Measurements from ENCODE around the gene HSBP1. TPM values are rescaled to one million over a fixed set of nuclear protein-coding genes. Genes with fewer than 3 reads are reported as not detected.

Gene HSBP1
- 26.7 and 26.9 TPM in 2 replicates for total RNA-seq
- 375 and 384 TPM in 2 replicates for polyA plus RNA-seq

DNA sequence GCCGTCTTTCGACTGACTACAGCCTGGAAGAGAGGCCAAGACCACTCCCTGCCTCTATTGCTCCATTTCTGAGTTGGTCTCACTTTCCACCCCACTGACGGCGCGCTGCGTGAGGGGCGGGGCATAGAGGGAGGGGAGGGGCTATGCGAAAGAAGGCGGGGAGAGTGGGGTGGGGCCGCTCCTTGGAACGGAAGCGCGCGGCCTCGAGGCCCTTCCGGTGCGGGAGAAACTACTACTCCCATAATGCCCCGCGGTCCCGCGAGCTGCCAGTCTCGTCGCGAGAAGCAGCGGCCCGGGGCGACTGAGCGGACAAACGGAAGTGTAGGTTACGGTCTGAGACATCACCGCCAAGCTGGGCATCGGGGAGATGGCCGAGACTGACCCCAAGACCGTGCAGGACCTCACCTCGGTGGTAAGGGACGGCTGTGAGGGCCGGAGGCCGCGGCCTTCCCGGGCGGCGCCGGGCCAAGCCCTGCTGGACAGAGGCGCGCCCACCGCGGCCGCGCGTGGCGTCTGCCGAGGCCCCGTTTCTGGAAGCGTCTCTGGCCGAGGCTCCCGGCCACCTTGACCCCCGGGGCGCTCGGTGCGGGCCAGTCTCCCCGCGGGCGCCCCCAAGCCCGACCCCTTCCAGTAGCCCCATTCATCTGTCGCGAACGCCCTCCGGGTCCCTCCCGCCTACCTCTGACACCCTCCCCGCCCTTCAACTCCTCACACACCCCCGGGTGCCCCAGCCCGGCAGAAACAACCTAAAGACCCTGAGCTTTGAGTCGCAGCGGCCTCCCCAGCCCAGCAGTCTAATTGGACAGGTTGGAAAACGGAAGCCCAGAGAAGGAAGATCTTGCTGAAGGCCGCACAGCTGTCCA is at the start of gene HSBP1:
Gene HSBP1 (plus strand): TSS at position 269 of the 863 bp plus-strand sequence. CDS start 99 bp downstream, at position 368.
- Histone ChIP-seq H4K20me1 (ENCODE audit: insufficient read depth, poor library complexity, severe bottlenecking) (peaks cover 3% of the 10 kb centered on the region), H3K4me3 (peak within 1 kb of the TSS; percentile 77), H3K9me2 (replicated peaks; ENCODE audit: insufficient read depth) (no peaks in the 10 kb centered on the region), H3K27ac (peak within 1 kb of the TSS; percentile 70), H3K9me3 (ENCODE audit: low read depth) (no peaks in the 10 kb centered on the region), H2AFZ (peak within 1 kb of the TSS; percentile 86), H3K79me2 (peaks cover 37% of the 10 kb centered on the region), H3K36me3 (replicated peaks; ENCODE audit: insufficient read depth, low read depth) (no peaks in the 10 kb centered on the region), H3K4me1 (ENCODE audit: insufficient read depth) (peaks cover 6% of the 10 kb centered on the region), H3K27me3 (no peaks in the 10 kb centered on the region), H3K4me2 (peak within 1 kb of the TSS; percentile 88)
- WGBS (ENCODE audit: low lambda C conversion rate, missing lambda C conversion rate), result 3% methylated on average over 44 of the region's 76 CpGs
- DNase-seq (ENCODE audit: low spot score), result peak; percentile 97
- TF ChIP-seq CTCF (IDR thresholded peaks at IDR 0.05; ENCODE audit: poor library complexity), result no peak
- TF ChIP-seq EZH2phosphoT487 (IDR thresholded peaks at IDR 0.05; ENCODE audit: low read depth, severe bottlenecking, unreplicated experiment), result no peak
- no peak for TF ChIP-seq EZH2 (IDR thresholded peaks at IDR 0.05; ENCODE audit: borderline replicate concordance)

- Histone ChIP-seq H3K4me1 (ENCODE audit: insufficient read depth) (no peaks in the 10 kb centered on the region), H3K27me3 (no peaks in the 10 kb centered on the region), H3K27ac (no peak overlapping the region), H4K20me1 (ENCODE audit: insufficient read depth, poor library complexity, severe bottlenecking) (no peaks in the 10 kb centered on the region), H3K79me2 (no peaks in the 10 kb centered on the region), H3K9me3 (ENCODE audit: low read depth) (no peaks in the 10 kb centered on the region), H3K36me3 (replicated peaks; ENCODE audit: insufficient read depth, low read depth) (no peaks in the 10 kb centered on the region), H2AFZ (no peak overlapping the region), H3K4me2 (no peak overlapping the region), H3K4me3 (no peak overlapping the region), H3K9me2 (replicated peaks; ENCODE audit: insufficient read depth) (no peaks in the 10 kb centered on the region)
- WGBS (ENCODE audit: low lambda C conversion rate, missing lambda C conversion rate), result 65% methylated on average over 11 of the region's 11 CpGs
- DNase-seq (ENCODE audit: low spot score), result no peak
- TF ChIP-seq EZH2phosphoT487 (IDR thresholded peaks at IDR 0.05; ENCODE audit: low read depth, severe bottlenecking, unreplicated experiment), result no peak
- TF ChIP-seq CTCF (IDR thresholded peaks at IDR 0.05; ENCODE audit: poor library complexity), result no peak
- no peak for TF ChIP-seq EZH2 (IDR thresholded peaks at IDR 0.05; ENCODE audit: borderline replicate concordance)
Measured at GRCh38 chr16:83762141-83762991, 45.4 kb upstream of the HSBP1 start.

- no peaks in the 10 kb centered on the region for H3K9me3 ChIP-seq (ENCODE audit: low read depth)
- no peak for DNase-seq (ENCODE audit: low spot score)
- H2AFZ ChIP-seq, result no peak overlapping the region
- H3K4me1 ChIP-seq (ENCODE audit: insufficient read depth), result no peaks in the 10 kb centered on the region
- no peaks in the 10 kb centered on the region for H4K20me1 ChIP-seq (ENCODE audit: insufficient read depth, poor library complexity, severe bottlenecking)
- H3K9me2 ChIP-seq (replicated peaks; ENCODE audit: insufficient read depth), result no peaks in the 10 kb centered on the region
- H3K27me3 ChIP-seq, result no peaks in the 10 kb centered on the region
- TF ChIP-seq EZH2phosphoT487 (IDR thresholded peaks at IDR 0.05; ENCODE audit: low read depth, severe bottlenecking, unreplicated experiment) (no peak), EZH2 (IDR thresholded peaks at IDR 0.05; ENCODE audit: borderline replicate concordance) (no peak), CTCF (IDR thresholded peaks at IDR 0.05; ENCODE audit: poor library complexity) (no peak)
- no peak overlapping the region for H3K4me3 ChIP-seq
- H3K27ac ChIP-seq, result no peak overlapping the region
- H3K36me3 ChIP-seq (replicated peaks; ENCODE audit: insufficient read depth, low read depth), result no peaks in the 10 kb centered on the region
- H3K79me2 ChIP-seq, result no peaks in the 10 kb centered on the region
- 89% methylated on average over 5 of the region's 5 CpGs for WGBS (ENCODE audit: low lambda C conversion rate, missing lambda C conversion rate)
- no peak overlapping the region for H3K4me2 ChIP-seq
Measured at GRCh38 chr16:83762992-83763358, 44.8 kb upstream of the HSBP1 start.
